Heart right ventricle (tissue), 16 donors: ENCODE measurements around the gene TRAPPC2B. TPM values are rescaled to one million over a fixed set of nuclear protein-coding genes. Genes with fewer than 3 reads are reported as not detected.
A peak's percentile ranks its signal among the peaks of the same experiment; 100 is the strongest.

ENCODE experiments used
- ATAC-seq, 8 donors: fragments of 200-7000 bp; cut with Tn5 transposase; one replicate each; pipeline ENCODE4 v1.9.1; 2020; ENCODE audit warnings: mild to moderate bottlenecking in 8 of 8, moderate library complexity in 8 of 8, moderate number of reproducible peaks in 1 of 8
- DNase-seq, 2 donors: peaks; one replicate each; pipeline ENCODE4 v3.0.0-alpha.2; 2020
- H3K27ac ChIP-seq, 10 donors: fragments of 200-600 bp; sonication (generic) in 2 of 10; one replicate each; pipeline versions ENCODE4 v1.5.0 to v1.8.0; 2020 to 2022; ENCODE audit warnings: mild to moderate bottlenecking in 3 of 10
- H3K27me3 ChIP-seq, 7 donors: fragments of 200-600 bp; one replicate each; pipeline ENCODE4 v1.8.0; 2021 to 2022; ENCODE audit warnings: mild to moderate bottlenecking in 2 of 7
- H3K36me3 ChIP-seq, 9 donors: fragments of 200-600 bp; sonication (generic) in 1 of 9; one replicate each; pipeline versions ENCODE4 v1.5.0 to v1.8.0; 2020 to 2022; ENCODE audit warnings: mild to moderate bottlenecking in 2 of 9
- H3K4me1 ChIP-seq, 9 donors: fragments of 200-600 bp; sonication (generic) in 1 of 9; one replicate each; pipeline versions ENCODE4 v1.5.0 to v1.8.0; 2020 to 2022; ENCODE audit warnings: mild to moderate bottlenecking in 4 of 9
- H3K4me3 ChIP-seq, 10 donors: fragments of 200-600 bp; sonication (generic) in 2 of 10; one replicate each; pipeline versions ENCODE4 v1.5.0 to v1.8.0; 2020 to 2022; ENCODE audit warnings: mild to moderate bottlenecking in 7 of 10, moderate library complexity in 2 of 10
- H3K9me3 ChIP-seq, 11 donors: fragments of 200-600 bp in 10 of 11; sonication (generic) in 2 of 11; one replicate each; pipeline versions ENCODE4 v1.5.0 to v1.8.0; 2013 to 2022; ENCODE audit warnings: mild to moderate bottlenecking in 2 of 11, control low read depth in 1 of 11, moderate library complexity in 1 of 11
- WGBS, 2 donors: extraction: QIAGEN DNeasy Blood & Tissue Kit; methylation state at CpG; one replicate each; pipeline ENCODE4 v1.1.7; 2013; ENCODE audit warnings: inconsistent platforms in 1 of 2; 5-methylcytosine and 5-hydroxymethylcytosine counted together
- intact Hi-C, 10 donors: fragments of 100-400 bp; cut with DNase I; formaldehyde crosslinking; loops; one replicate each; pipeline versions ENCODE4 v1.11.1 to v1.14.2; 2022
- long read RNA-seq, 3 donors: library from polyadenylated mRNA; unstranded; transcript quantifications; one replicate each; pipeline ENCODE4 v2.0.0, GENCODE V29; 2020 to 2021
- polyA plus RNA-seq, 2 donors: library from polyadenylated mRNA; stranded (reverse); fragments of 200-250 nt; gene quantifications; one replicate each; pipeline ENCODE4 v1.2.3, GENCODE V29; 2013
- total RNA-seq, 10 donors: library from RNA; stranded (reverse); fragmentation: NEBNext Ultra II Directional in 3 of 10; extraction: Animal tissue kit (Norgen Biotek cat#: 25700) in 3 of 10; gene quantifications; one replicate each; pipeline versions ENCODE4 v1.2.1 to v1.2.4, GENCODE V29; 2021 to 2023
- TF ChIP-seq, protein P1 (sequence below), 9 donors: fragments of 200-600 bp; sonication (generic) in 2 of 9; IDR thresholded peaks; one replicate each; pipeline versions ENCODE4 v1.5.0 to v1.8.0; 2021 to 2022; ENCODE audit warnings: antibody characterized with exemption in 9 of 9, mild to moderate bottlenecking in 5 of 9, moderate library complexity in 1 of 9
- donor health status: Arrhythmogenic right ventricular cardiomyopathy.
- donor health status: ischemic (EF 13 %, LVEDD 7.1; RV severe dilation, severe dysfunction).
- donor health status: healthy with polysubstance abuse.
- donor health status: DM: no; HTN: yes; CAD: no.
- donor health status: DM: no; HTN: no; CAD: no.
- donor health status: ischemic (EF 25% LVEDD 6.9; RV normal size, moderate dysfunction).
- donor health status: ischemic (EF 25% LVEDD 5.7; RV mildly dilated, moderate dysfunction).
- donor health status: healthy.
- donor health status: DM: yes; HTN: yes; CAD: no.
- donor health status: Ischemic cardiomyopathy.
- donor health status: ischemic (EF 35%, LVEDD 5.7; RV mildly dilated, moderate dysfunction).
- donor health status: nonischemic (EF 11% LVEDD 7.7; RV severe dilation, severe dysfunction).
- donor health status: DM: yes; HTN: yes; CAD: no.
- donor health status: PGD.
- donor health status: ischemic (EF 29% LVEDD 5.4; RV normal size, mild dysfunction).
- donor health status: nonischemic (EF 23%, LVEDD 6.1; RV moderate dilation, normal function).

Gene TRAPPC2B
- total RNA-seq, result 10 to 100 TPM in 7 of 10 donors, 1 to 10 TPM in 3; 8.1 to 18.8 (median 11.4) TPM
- 10 to 100 TPM; 31.8 to 37.5 TPM for polyA plus RNA-seq
- long read RNA-seq, donor 1, transcript TRAPPC2B-201 (2 exons, 732 nt), result major isoform, 8 of 9 reads
- long read RNA-seq, donor 1, partial matches to known transcripts, result 0 of 9 reads
- long read RNA-seq, donor 1, other reads (novel, unspliced or antisense), result 0 of 9 reads
- long read RNA-seq, donor 2, transcript TRAPPC2B-201 (2 exons, 732 nt), result major isoform, 5 of 6 reads
- long read RNA-seq, donor 2, partial matches to known transcripts, result 0 of 6 reads
- long read RNA-seq, donor 2, other reads (novel, unspliced or antisense), result 0 of 6 reads
- long read RNA-seq, donor 3, transcript TRAPPC2B-201 (2 exons, 732 nt), result major isoform, 11 of 11 reads
- long read RNA-seq, donor 3, partial matches to known transcripts, result 0 of 11 reads
- long read RNA-seq, donor 3, other reads (novel, unspliced or antisense), result 0 of 11 reads

DNA sequence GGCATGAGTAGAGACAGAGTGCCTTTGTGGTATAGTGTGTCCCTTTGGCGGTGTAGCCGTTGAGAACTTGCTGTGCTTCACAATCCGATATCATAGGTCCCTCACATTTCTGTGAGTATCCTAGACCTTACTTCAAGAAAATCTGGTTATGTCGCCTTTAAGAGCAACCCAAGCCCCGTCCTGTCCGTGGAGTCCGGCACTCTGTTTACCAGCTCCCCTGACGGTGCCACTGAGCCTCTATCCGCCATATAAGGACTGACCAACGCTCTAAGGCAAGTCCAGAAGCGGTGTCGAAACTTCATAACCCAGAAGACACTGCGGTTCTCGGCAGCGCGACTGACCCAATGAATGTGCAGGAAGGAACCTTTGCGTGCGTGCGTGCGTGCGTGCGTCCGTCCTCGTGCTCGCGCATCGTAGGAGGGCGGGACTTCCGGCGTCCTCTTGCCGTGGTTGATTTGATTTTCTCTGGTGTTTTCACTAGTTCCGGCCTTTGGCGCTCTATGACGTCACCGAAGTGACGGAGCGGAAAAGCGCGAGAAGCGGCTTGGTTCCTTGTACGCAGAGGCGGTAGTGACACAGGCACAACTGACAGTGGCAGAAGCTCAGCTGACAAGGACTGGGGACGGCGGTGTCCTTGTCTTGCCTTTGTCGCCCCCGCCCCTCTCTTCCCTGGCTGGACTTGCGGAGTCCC, at the start of gene TRAPPC2B, which contains the start of gene ZNF547:
TSS of gene TRAPPC2B (plus strand) at position 555 of the 691 bp plus-strand sequence. CDS start 1,283 bp downstream, outside the sequence.
TSS of gene ZNF547 (plus strand) at position 555 of the 691 bp plus-strand sequence. CDS start 5,005 bp downstream, outside the sequence.
- Histone ChIP-seq H3K27me3 (no peaks in the 10 kb centered on the region), H3K4me1 (peaks cover 4 to 57% (median 28%) of the 10 kb centered on the region in 9 donors), H3K36me3 (peaks cover 0 to 35% (median 9%) of the 10 kb centered on the region in 9 donors), H3K27ac (peak within 1 kb of the TSS; percentile 72 to 99 (median 96)), H3K9me3 (peaks cover 0 to 76% (median 0%) of the 10 kb centered on the region in 11 donors), H3K4me3 (peak within 1 kb of the TSS; percentile 67 to 94 (median 82))
- ATAC-seq (peak; percentile 95 to 98 (median 97)), DNase-seq (peak; percentile 99 to 100)
- WGBS, 2 donors, result 1 to 2% methylated on average over 46 to 47 of the region's 47 CpGs
- intact Hi-C loops, result loop anchor here in 5 of 10 donors (1.0 to 10.0 kb wide), 6 partner anchors 12 to 688 kb away; partner anchors contain the start of genes ZNF548 (in 4 of the 5), ZNF543 (in 2 of the 5), ZNF304 (in 1 of the 5) and ZNF460 (in 1 of the 5)
- TF ChIP-seq, protein P1, sequence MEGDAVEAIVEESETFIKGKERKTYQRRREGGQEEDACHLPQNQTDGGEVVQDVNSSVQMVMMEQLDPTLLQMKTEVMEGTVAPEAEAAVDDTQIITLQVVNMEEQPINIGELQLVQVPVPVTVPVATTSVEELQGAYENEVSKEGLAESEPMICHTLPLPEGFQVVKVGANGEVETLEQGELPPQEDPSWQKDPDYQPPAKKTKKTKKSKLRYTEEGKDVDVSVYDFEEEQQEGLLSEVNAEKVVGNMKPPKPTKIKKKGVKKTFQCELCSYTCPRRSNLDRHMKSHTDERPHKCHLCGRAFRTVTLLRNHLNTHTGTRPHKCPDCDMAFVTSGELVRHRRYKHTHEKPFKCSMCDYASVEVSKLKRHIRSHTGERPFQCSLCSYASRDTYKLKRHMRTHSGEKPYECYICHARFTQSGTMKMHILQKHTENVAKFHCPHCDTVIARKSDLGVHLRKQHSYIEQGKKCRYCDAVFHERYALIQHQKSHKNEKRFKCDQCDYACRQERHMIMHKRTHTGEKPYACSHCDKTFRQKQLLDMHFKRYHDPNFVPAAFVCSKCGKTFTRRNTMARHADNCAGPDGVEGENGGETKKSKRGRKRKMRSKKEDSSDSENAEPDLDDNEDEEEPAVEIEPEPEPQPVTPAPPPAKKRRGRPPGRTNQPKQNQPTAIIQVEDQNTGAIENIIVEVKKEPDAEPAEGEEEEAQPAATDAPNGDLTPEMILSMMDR (IDR thresholded peaks at IDR 0.05), result no peak

DNA sequence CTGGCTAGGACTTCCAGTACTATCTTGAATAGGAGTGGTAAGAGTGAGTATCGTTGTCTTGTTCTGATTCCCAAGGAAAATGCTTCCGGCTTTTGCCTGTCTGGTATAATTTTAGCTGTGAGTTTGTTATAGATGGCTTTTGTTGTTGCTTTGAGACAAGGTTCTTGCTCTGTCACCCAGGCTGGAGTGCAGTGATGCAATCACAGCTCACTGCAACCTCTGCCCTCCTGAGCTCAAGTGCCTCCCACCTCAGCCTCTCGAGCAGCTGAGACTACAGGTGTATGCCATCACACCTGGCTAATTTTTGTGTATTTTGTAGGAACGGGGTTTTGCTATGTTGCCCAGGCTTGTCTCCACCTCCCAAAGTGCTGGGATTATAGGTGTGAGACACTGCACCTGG, 49.2 kb upstream of the TRAPPC2B start:
- Histone ChIP-seq H3K9me3 (peaks cover 0 to 3% (median 0%) of the 10 kb centered on the region in 11 donors), H3K4me1 (peaks cover 0 to under 1% (median 0%) of the 10 kb centered on the region in 9 donors), H3K36me3 (no peaks in the 10 kb centered on the region), H3K27me3 (peaks cover 0 to 27% (median 0%) of the 10 kb centered on the region in 7 donors), H3K27ac (no peak overlapping the region), H3K4me3 (no peak overlapping the region)
- intact Hi-C loops, result no loop called here
- TF ChIP-seq, protein P1 (IDR thresholded peaks at IDR 0.05), result no peak
- WGBS, 2 donors, result 61 to 62% methylated on average over 4 of the region's 4 CpGs
- DNase-seq (no peak), ATAC-seq (no peak)

DNA sequence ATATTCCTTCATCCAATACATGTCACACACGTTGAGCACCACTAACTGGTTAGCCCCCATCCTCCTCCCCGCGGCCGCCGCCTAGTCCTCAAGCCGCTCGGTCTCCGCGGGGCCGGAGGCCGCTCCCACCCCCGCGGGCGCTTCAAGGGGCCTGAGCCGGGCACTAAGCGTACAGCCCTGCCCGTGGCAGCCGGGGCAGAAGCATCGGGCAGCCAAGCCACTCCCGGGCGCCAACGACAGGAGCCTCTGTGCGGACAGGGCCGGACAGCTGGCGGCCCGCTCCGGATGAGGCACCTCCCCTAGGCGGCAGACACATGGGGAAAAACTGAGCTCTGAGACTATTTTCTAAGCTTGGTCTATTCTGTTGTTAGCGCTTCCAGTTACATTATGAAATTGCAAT, 45.8 kb upstream of the TRAPPC2B start:
- TF ChIP-seq, protein P1 (IDR thresholded peaks at IDR 0.05), result no peak
- Histone ChIP-seq H3K27me3 (peaks cover 0 to 27% (median 0%) of the 10 kb centered on the region in 7 donors), H3K9me3 (no peaks in the 10 kb centered on the region), H3K4me1 (peaks cover 5 to 28% (median 19%) of the 10 kb centered on the region in 9 donors), H3K4me3 (peak overlapping the region in 9 of 10 donors; percentile 20 to 47 (median 38)), H3K27ac (peak overlapping the region in 3 of 10 donors; percentile 9 to 30 (median 21)), H3K36me3 (no peaks in the 10 kb centered on the region)
- WGBS, 2 donors, result 8 to 21% methylated on average over 29 of the region's 29 CpGs
- peak in 2 of 8 donors; percentile 2 to 46 for ATAC-seq
- DNase-seq, result peak in 1 of 2 donors; percentile 31
- intact Hi-C loops, result loop anchor here in 1 of 10 donors (5.0 kb wide), 1 partner anchor 35 kb away; the partner anchor contains the start of gene ZNF460
